Keratinocyte (primary cell): ENCODE data around the gene MYH9. TPM values are rescaled to one million over a fixed set of nuclear protein-coding genes. Genes with fewer than 3 reads are reported as not detected.

ENCODE experiments used
- DNase-seq: peaks from one replicate; pipeline ENCODE4 v3.0.0-alpha.2; 2011; ENCODE audit warnings: low read depth, missing footprints, low spot score
- FAIRE-seq: peaks from 2 replicates; lab custom pipeline; 2011; peaks lifted over from hg19 to GRCh38; lab: Jason Lieb, UNC
- H2AFZ ChIP-seq: 2 replicates; pipeline ENCODE4 v1.6.0; 2012; ENCODE audit warnings: low read length, control low read depth, inconsistent platforms; ENCODE audit not compliant: control insufficient read depth
- H3K27ac ChIP-seq: 2 replicates; pipeline ENCODE4 v1.5.1; 2011; ENCODE audit warnings: low read length; ENCODE audit not compliant: control insufficient read depth, insufficient read depth
- H3K27me3 ChIP-seq: 3 replicates; pipeline ENCODE4 v1.6.0; 2011; ENCODE audit warnings: low read length; ENCODE audit not compliant: control insufficient read depth, insufficient read depth; ENCODE audit errors: extremely low read depth
- H3K36me3 ChIP-seq, 2 experiments: 2 replicates in 1 of 2; 3 replicates in 1 of 2; pipeline ENCODE4 v1.5.1; 2011; ENCODE audit warnings: low read length in 2 of 2, mild to moderate bottlenecking in 1 of 2; ENCODE audit not compliant: control insufficient read depth in 2 of 2, insufficient read depth in 2 of 2; ENCODE audit errors: extremely low read depth in 1 of 2
- H3K4me1 ChIP-seq: 3 replicates; pipeline ENCODE4 v1.5.1; 2011; ENCODE audit warnings: low read length; ENCODE audit not compliant: control insufficient read depth, insufficient read depth; ENCODE audit errors: extremely low read depth
- H3K4me2 ChIP-seq: 3 replicates; pipeline ENCODE4 v1.6.0; 2011; ENCODE audit warnings: low read depth, low read length; ENCODE audit not compliant: control insufficient read depth, insufficient read depth; ENCODE audit errors: extremely low read depth
- H3K4me3 ChIP-seq, 3 experiments: fragments of 200-600 bp in 1 of 3; sonication (generic) in 1 of 3; 2 replicates in 2 of 3; 3 replicates in 1 of 3; pipeline ENCODE4 v1.5.1; 2011 to 2016; ENCODE audit warnings: low read length in 3 of 3, mild to moderate bottlenecking in 3 of 3, control low read depth in 2 of 3, inconsistent platforms in 1 of 3, low read depth in 1 of 3, mixed read lengths in 1 of 3, mixed run types in 1 of 3, moderate library complexity in 1 of 3; ENCODE audit not compliant: control insufficient read depth in 2 of 3, insufficient read depth in 2 of 3; ENCODE audit errors: extremely low read depth in 1 of 3
- H3K79me2 ChIP-seq: 2 replicates; pipeline ENCODE4 v1.6.0; 2012; ENCODE audit warnings: low read length; ENCODE audit not compliant: control insufficient read depth, insufficient read depth
- H3K9ac ChIP-seq: 3 replicates; pipeline ENCODE4 v1.6.0; 2011; ENCODE audit warnings: low read length; ENCODE audit not compliant: control insufficient read depth, insufficient read depth; ENCODE audit errors: extremely low read depth
- H3K9me1 ChIP-seq: 3 replicates; pipeline ENCODE4 v1.6.0; 2011; ENCODE audit warnings: low read length; ENCODE audit not compliant: control insufficient read depth, insufficient read depth; ENCODE audit errors: extremely low read depth
- H3K9me3 ChIP-seq: 2 replicates; pipeline ENCODE4 v1.5.1; 2012; ENCODE audit warnings: low read depth, low read length; ENCODE audit not compliant: control insufficient read depth
- H4K20me1 ChIP-seq: 3 replicates; pipeline ENCODE4 v1.6.0; 2011; ENCODE audit warnings: low read length; ENCODE audit not compliant: control insufficient read depth, insufficient read depth; ENCODE audit errors: extremely low read depth
- EZH2 ChIP-seq: IDR thresholded peaks from one replicate; pipeline ENCODE4 v1.6.1; 2012; ENCODE audit warnings: inconsistent platforms, mild to moderate bottlenecking, low read length, moderate library complexity
- dilution Hi-C: fragments of 300-500 bp; cut with MboI; formaldehyde crosslinking; loops from one replicate; pipeline ENCODE4 v1.7.0; 2020; ENCODE audit warnings: low sequenced_read_pairs; ENCODE audit not compliant: extremely low pct_ligation_motif_present
- polyA plus RNA-seq, 5 experiments: library from polyadenylated mRNA; depleted of rRNA in 3 of 5; stranded (reverse) in 3 of 5; stranded (forward) in 1 of 5; unstranded in 1 of 5; fragments of >200 nt; gene quantifications; 1 replicate in 1 of 5; 2 replicates in 3 of 5; 3 replicates in 1 of 5; pipeline versions ENCODE4 v1.2.1 to v1.2.3, GENCODE V29; 2011 to 2012; ENCODE audit warnings: missing spikeins in 2 of 5, low read depth in 1 of 5, low replicate concordance in 1 of 5
- TF ChIP-seq, protein P1 (sequence below), 3 experiments: IDR thresholded peaks in 1 of 3; conservative IDR thresholded peaks in 1 of 3; optimal IDR thresholded peaks in 1 of 3; 2 replicates in 2 of 3; 3 replicates in 1 of 3; pipeline versions ENCODE3 to v1.5.1; 2011; ENCODE audit warnings: low read length in 3 of 3, mild to moderate bottlenecking in 3 of 3, moderate library complexity in 2 of 3, control low read depth in 1 of 3, inconsistent platforms in 1 of 3; ENCODE audit not compliant: insufficient read depth in 2 of 3; ENCODE audit errors: extremely low read depth in 1 of 3

The MYH9 gene
- polyA plus RNA-seq, 1 donor (not counting 4 experiments of a cell fraction or from before 2014, with no cell fraction given), result 351 TPM

- H4K20me1 ChIP-seq, result peaks cover 82% of the 10 kb centered on the region
- peaks cover 100% of the 10 kb centered on the region for H3K79me2 ChIP-seq
- H3K36me3 ChIP-seq, result peaks cover 25 to 33% of the 10 kb centered on the region in 2 experiments
- peak overlapping the region; percentile 29 for H3K9ac ChIP-seq
- dilution Hi-C loops, result no loop called here
- no peak for DNase-seq
- no peak overlapping the region for H2AFZ ChIP-seq
- H3K4me1 ChIP-seq, result peaks cover 97% of the 10 kb centered on the region
- peak overlapping the region in 2 of 3 experiments; percentile 2 to 31 for H3K4me3 ChIP-seq
- H3K9me3 ChIP-seq, result no peaks in the 10 kb centered on the region
- peak overlapping the region; percentile 85 for H3K27ac ChIP-seq
- H3K9me1 ChIP-seq, result no peaks in the 10 kb centered on the region
- H3K27me3 ChIP-seq, result no peaks in the 10 kb centered on the region
- H3K4me2 ChIP-seq, result peak overlapping the region; percentile 63
- TF ChIP-seq, protein P1, sequence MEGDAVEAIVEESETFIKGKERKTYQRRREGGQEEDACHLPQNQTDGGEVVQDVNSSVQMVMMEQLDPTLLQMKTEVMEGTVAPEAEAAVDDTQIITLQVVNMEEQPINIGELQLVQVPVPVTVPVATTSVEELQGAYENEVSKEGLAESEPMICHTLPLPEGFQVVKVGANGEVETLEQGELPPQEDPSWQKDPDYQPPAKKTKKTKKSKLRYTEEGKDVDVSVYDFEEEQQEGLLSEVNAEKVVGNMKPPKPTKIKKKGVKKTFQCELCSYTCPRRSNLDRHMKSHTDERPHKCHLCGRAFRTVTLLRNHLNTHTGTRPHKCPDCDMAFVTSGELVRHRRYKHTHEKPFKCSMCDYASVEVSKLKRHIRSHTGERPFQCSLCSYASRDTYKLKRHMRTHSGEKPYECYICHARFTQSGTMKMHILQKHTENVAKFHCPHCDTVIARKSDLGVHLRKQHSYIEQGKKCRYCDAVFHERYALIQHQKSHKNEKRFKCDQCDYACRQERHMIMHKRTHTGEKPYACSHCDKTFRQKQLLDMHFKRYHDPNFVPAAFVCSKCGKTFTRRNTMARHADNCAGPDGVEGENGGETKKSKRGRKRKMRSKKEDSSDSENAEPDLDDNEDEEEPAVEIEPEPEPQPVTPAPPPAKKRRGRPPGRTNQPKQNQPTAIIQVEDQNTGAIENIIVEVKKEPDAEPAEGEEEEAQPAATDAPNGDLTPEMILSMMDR (optimal IDR thresholded peaks at IDR 0.05 in 1 of 3, IDR thresholded peaks at IDR 0.05 in 1 of 3, conservative IDR thresholded peaks at IDR 0.05 in 1 of 3; ENCODE audit: extremely low read depth in 1 of 3, insufficient read depth in 2 of 3, low read length in 3 of 3), result no peak
- peak; percentile 60 for FAIRE-seq
Measured at GRCh38 chr22:36369004-36369921, 18.5 kb downstream of the MYH9 start.

- Histone ChIP-seq H3K4me1 (peaks cover 97% of the 10 kb centered on the region), H2AFZ (no peak overlapping the region), H3K9me3 (no peaks in the 10 kb centered on the region), H3K36me3 (peaks cover 31 to 38% of the 10 kb centered on the region in 2 experiments), H3K79me2 (peaks cover 100% of the 10 kb centered on the region), H3K9ac (peak overlapping the region; percentile 34), H3K4me3 (peak overlapping the region in 2 of 3 experiments; percentile 11 to 31), H3K27ac (peak overlapping the region; percentile 85), H3K27me3 (no peaks in the 10 kb centered on the region), H4K20me1 (peaks cover 85% of the 10 kb centered on the region), H3K4me2 (peak overlapping the region; percentile 63), H3K9me1 (peaks cover 3% of the 10 kb centered on the region)
- DNase-seq (no peak), FAIRE-seq (peak; percentile 55)
- no peak for TF ChIP-seq EZH2
- TF ChIP-seq, protein P1 (optimal IDR thresholded peaks at IDR 0.05 in 1 of 3, IDR thresholded peaks at IDR 0.05 in 1 of 3, conservative IDR thresholded peaks at IDR 0.05 in 1 of 3; ENCODE audit: extremely low read depth in 1 of 3, insufficient read depth in 2 of 3, low read length in 3 of 3), result peak; percentile 28 to 48 (median 33)
- dilution Hi-C loops, result no loop called here
Measured at GRCh38 chr22:36368359-36368983, 19.3 kb downstream of the MYH9 start.
